ENCODE results near the gene ZNG1A.
"Not testable (repeated sequence)": the region's sequence is repeated elsewhere in the genome, so short reads cannot be mapped to it uniquely, and the experiment has no call there.

The ZNG1A gene

GRCh38 chr9:93909-94308, 84.9 kb downstream of the ZNG1A start:
- not testable (repeated sequence) for DNase-seq

- not testable (repeated sequence) for DNase-seq
These were observed 88.0 kb downstream of the ZNG1A start for GRCh38 chr9:90851-91250.

- not testable (repeated sequence) for DNase-seq
These were observed 90.3 kb downstream of the ZNG1A start for GRCh38 chr9:88396-89037.

- DNase-seq = not testable (repeated sequence)
These were observed 91.0 kb downstream of the ZNG1A start for GRCh38 chr9:87860-88259.

- not testable (repeated sequence) for DNase-seq
These were observed 91.8 kb downstream of the ZNG1A start for GRCh38 chr9:87105-87504.

- not testable (repeated sequence) for DNase-seq
These were observed 92.2 kb downstream of the ZNG1A start for GRCh38 chr9:86697-87096.

- not testable (repeated sequence) for DNase-seq
These were observed 95.7 kb downstream of the ZNG1A start for GRCh38 chr9:82932-83689.

GRCh38 chr9:78333-78732, 100.5 kb downstream of the ZNG1A start:
- not testable (repeated sequence) for DNase-seq

GRCh38 chr9:76389-76788, 102.5 kb downstream of the ZNG1A start:
- DNase-seq = not testable (repeated sequence)

- not testable (repeated sequence) for DNase-seq
These were observed 104.8 kb downstream of the ZNG1A start for GRCh38 chr9:73900-74525.

- not testable (repeated sequence) for DNase-seq
These were observed 105.6 kb downstream of the ZNG1A start for GRCh38 chr9:73076-73899.
